ENCODE results near the gene PDCD11.
A peak's percentile ranks its signal among the peaks of the same experiment; 100 is the strongest.

Gene PDCD11

DNA sequence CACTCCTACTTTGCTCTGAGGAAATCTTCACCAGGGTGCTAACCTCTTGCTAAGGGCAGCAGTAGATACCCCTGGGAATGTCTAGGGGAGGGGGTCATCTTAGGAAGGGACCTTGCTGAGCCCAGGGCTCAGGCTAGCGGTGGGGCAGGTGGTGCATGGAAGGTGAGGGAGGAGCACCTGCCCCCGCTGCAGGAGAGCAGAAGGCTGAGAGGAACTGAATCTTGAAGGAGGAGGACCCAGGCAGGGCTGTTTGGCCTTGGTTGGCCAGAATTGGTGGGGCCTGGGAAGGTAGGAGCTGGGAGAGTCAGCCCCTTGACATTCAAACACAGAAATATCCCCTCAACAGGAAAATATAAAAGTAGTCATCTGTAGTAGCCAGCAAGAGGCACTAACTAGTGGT, 75.6 kb downstream of the PDCD11 start:
- TF ChIP-seq, protein P1, sequence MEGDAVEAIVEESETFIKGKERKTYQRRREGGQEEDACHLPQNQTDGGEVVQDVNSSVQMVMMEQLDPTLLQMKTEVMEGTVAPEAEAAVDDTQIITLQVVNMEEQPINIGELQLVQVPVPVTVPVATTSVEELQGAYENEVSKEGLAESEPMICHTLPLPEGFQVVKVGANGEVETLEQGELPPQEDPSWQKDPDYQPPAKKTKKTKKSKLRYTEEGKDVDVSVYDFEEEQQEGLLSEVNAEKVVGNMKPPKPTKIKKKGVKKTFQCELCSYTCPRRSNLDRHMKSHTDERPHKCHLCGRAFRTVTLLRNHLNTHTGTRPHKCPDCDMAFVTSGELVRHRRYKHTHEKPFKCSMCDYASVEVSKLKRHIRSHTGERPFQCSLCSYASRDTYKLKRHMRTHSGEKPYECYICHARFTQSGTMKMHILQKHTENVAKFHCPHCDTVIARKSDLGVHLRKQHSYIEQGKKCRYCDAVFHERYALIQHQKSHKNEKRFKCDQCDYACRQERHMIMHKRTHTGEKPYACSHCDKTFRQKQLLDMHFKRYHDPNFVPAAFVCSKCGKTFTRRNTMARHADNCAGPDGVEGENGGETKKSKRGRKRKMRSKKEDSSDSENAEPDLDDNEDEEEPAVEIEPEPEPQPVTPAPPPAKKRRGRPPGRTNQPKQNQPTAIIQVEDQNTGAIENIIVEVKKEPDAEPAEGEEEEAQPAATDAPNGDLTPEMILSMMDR (IDR thresholded peaks at IDR 0.05; ENCODE audit: low read length) = no peak
- no peak for TF ChIP-seq EZH2 (IDR thresholded peaks at IDR 0.05; ENCODE audit: borderline replicate concordance, low read length)
- H3K9ac ChIP-seq (ENCODE audit: low read length) = peak overlapping the region; percentile 55; the same call in 1 of the 2 replicates
- H3F3A ChIP-seq (ENCODE audit: insufficient read depth, low read length) = no peaks in the 10 kb centered on the region
- peaks cover 42% of the 10 kb centered on the region for H3K4me1 ChIP-seq (ENCODE audit: insufficient read depth, low read length, severe bottlenecking)
- no peak overlapping the region for H2AFZ ChIP-seq (ENCODE audit: low read length)
- H3K9me3 ChIP-seq (ENCODE audit: low read length) = no peaks in the 10 kb centered on the region
- no peaks in the 10 kb centered on the region for H3K9me2 ChIP-seq (ENCODE audit: low read depth, low read length)
- no peaks in the 10 kb centered on the region for H4K20me1 ChIP-seq (ENCODE audit: insufficient read depth, low read length)
- peak overlapping the region; percentile 40 for H3K4me3 ChIP-seq (ENCODE audit: low read depth, low read length, poor library complexity, severe bottlenecking)
- no peaks in the 10 kb centered on the region for H3K27me3 ChIP-seq (ENCODE audit: insufficient read depth, low read length)
- no peaks in the 10 kb centered on the region for H3K79me2 ChIP-seq (ENCODE audit: insufficient read depth, low read length)
- no peaks in the 10 kb centered on the region for H3K36me3 ChIP-seq (ENCODE audit: insufficient read depth, low read length)
- H3K4me2 ChIP-seq (ENCODE audit: low read length) = peak overlapping the region; percentile 55
- peak overlapping the region; percentile 91 for H3K27ac ChIP-seq (ENCODE audit: low read depth, low read length, poor library complexity, severe bottlenecking)

DNA sequence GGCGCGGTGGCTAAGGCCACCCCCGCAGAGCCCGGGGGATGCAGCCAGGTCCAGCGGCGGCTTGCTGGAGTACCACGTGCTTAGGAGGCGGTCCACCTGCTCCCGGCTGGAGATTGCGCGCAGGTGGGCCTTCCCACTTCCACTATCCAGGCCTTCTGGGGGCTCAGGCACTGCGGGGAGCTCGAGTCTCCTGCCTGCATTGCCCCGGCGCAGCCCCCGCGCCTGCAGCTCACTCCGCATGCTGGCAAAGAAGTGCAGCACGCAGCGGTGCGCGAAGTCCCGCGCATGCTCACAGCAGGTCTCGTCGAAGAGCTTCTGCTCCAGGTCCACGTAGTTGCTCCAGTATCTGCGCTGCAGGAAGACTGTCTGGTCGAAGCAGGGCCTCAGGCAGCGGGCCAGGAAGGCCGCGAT, 76.8 kb downstream of the PDCD11 start:
- H3K9me2 ChIP-seq (ENCODE audit: low read depth, low read length) = no peaks in the 10 kb centered on the region
- H3K4me1 ChIP-seq (ENCODE audit: insufficient read depth, low read length, severe bottlenecking) = peaks cover 30% of the 10 kb centered on the region
- no peak overlapping the region for H3K4me3 ChIP-seq (ENCODE audit: low read depth, low read length, poor library complexity, severe bottlenecking)
- no peaks in the 10 kb centered on the region for H4K20me1 ChIP-seq (ENCODE audit: insufficient read depth, low read length)
- H3F3A ChIP-seq (ENCODE audit: insufficient read depth, low read length) = no peaks in the 10 kb centered on the region
- no peak overlapping the region for H3K9ac ChIP-seq (ENCODE audit: low read length)
- no peaks in the 10 kb centered on the region for H3K27me3 ChIP-seq (ENCODE audit: insufficient read depth, low read length)
- H3K27ac ChIP-seq (ENCODE audit: low read depth, low read length, poor library complexity, severe bottlenecking) = no peak overlapping the region
- TF ChIP-seq, protein P1 (IDR thresholded peaks at IDR 0.05; ENCODE audit: low read length) = no peak
- no peak for TF ChIP-seq EZH2 (IDR thresholded peaks at IDR 0.05; ENCODE audit: borderline replicate concordance, low read length)
- no peaks in the 10 kb centered on the region for H3K79me2 ChIP-seq (ENCODE audit: insufficient read depth, low read length)
- no peaks in the 10 kb centered on the region for H3K36me3 ChIP-seq (ENCODE audit: insufficient read depth, low read length)
- H3K4me2 ChIP-seq (ENCODE audit: low read length) = no peak overlapping the region
- H3K9me3 ChIP-seq (ENCODE audit: low read length) = no peaks in the 10 kb centered on the region
- H2AFZ ChIP-seq (ENCODE audit: low read length) = no peak overlapping the region

DNA sequence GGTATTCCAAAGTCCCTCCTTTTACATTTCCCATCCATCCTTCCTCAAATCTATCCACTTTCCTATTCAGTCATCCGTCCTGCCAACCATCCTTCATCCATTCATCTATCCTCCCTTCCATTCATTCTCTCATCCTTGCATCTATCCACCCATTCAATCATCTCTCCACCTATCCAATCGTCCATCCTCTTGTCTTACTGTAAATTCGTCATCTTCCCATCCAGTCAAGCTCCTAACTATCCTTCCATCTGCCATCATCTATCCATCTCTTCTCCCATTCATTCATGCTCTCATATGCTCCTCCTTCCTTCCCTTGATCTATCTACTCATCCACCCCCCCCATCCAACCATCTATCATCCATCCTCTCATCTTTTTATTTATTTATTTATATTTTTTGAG, 77.7 kb downstream of the PDCD11 start:
- Histone ChIP-seq H3K9me2 (ENCODE audit: low read depth, low read length) (no peaks in the 10 kb centered on the region), H3K9ac (ENCODE audit: low read length) (no peak overlapping the region), H3K4me2 (ENCODE audit: low read length) (no peak overlapping the region), H3K79me2 (ENCODE audit: insufficient read depth, low read length) (no peaks in the 10 kb centered on the region), H3K27ac (ENCODE audit: low read depth, low read length, poor library complexity, severe bottlenecking) (no peak overlapping the region), H3K27me3 (ENCODE audit: insufficient read depth, low read length) (no peaks in the 10 kb centered on the region), H3K4me1 (ENCODE audit: insufficient read depth, low read length, severe bottlenecking) (peaks cover 30% of the 10 kb centered on the region), H2AFZ (ENCODE audit: low read length) (no peak overlapping the region), H4K20me1 (ENCODE audit: insufficient read depth, low read length) (no peaks in the 10 kb centered on the region), H3F3A (ENCODE audit: insufficient read depth, low read length) (no peaks in the 10 kb centered on the region), H3K36me3 (ENCODE audit: insufficient read depth, low read length) (no peaks in the 10 kb centered on the region), H3K9me3 (ENCODE audit: low read length) (no peaks in the 10 kb centered on the region), H3K4me3 (ENCODE audit: low read depth, low read length, poor library complexity, severe bottlenecking) (no peak overlapping the region)
- TF ChIP-seq EZH2 (IDR thresholded peaks at IDR 0.05; ENCODE audit: borderline replicate concordance, low read length) = no peak
- TF ChIP-seq, protein P1 (IDR thresholded peaks at IDR 0.05; ENCODE audit: low read length) = no peak
